Measurements from ENCODE around the gene PSMD3. TPM values are rescaled to one million over a fixed set of nuclear protein-coding genes. Genes with fewer than 3 reads are reported as not detected.

The PSMD3 gene
- total RNA-seq, 1 experiment from 2014 or later: 174 TPM

- Histone ChIP-seq H4K5ac (ENCODE audit: insufficient read length, low read depth, low read length) (no peak overlapping the region), H3K79me2 (ENCODE audit: insufficient read depth, low read length) (no peaks in the 10 kb centered on the region), H3K14ac (ENCODE audit: insufficient read depth, low read length) (no peak overlapping the region), H3K27ac (ENCODE audit: insufficient read length, low read depth, low read length) (no peak overlapping the region), H2AFZ (ENCODE audit: low read length) (no peak overlapping the region), H3T11ph (ENCODE audit: low read length) (no peak overlapping the region), H3K9ac (ENCODE audit: extremely low read depth, insufficient read length, low read length) (no peak overlapping the region), H3K18ac (ENCODE audit: insufficient read length, low read depth, low read length) (no peak overlapping the region), H2BK12ac (ENCODE audit: insufficient read length, low read depth, low read length) (no peak overlapping the region), H2AK5ac (ENCODE audit: insufficient read length, low read length) (no peak overlapping the region), H2BK120ac (ENCODE audit: low read depth, low read length, poor library complexity, severe bottlenecking) (no peak overlapping the region), H4K20me1 (ENCODE audit: control insufficient read depth, insufficient read depth, insufficient read length) (no peaks in the 10 kb centered on the region), H3K9me3 (ENCODE audit: control insufficient read depth, low read depth, low read length) (no peaks in the 10 kb centered on the region), H3K4me1 (ENCODE audit: insufficient read depth, low read length) (no peaks in the 10 kb centered on the region), H2BK20ac (ENCODE audit: low read depth, low read length, poor library complexity, severe bottlenecking) (no peak overlapping the region), H3K4ac (ENCODE audit: low read depth, low read length) (no peak overlapping the region), H2BK5ac (ENCODE audit: insufficient read length, low read length) (no peak overlapping the region), H3K56ac (ENCODE audit: insufficient read length, low read depth, low read length) (no peak overlapping the region), H3K4me2 (ENCODE audit: insufficient read depth, insufficient read length, low read length) (no peak overlapping the region), H2BK15ac (ENCODE audit: low read depth, low read length) (no peak overlapping the region), H4K8ac (replicated peaks; ENCODE audit: insufficient read length, low read depth, low read length) (no peak overlapping the region), H3K23ac (ENCODE audit: insufficient read length, low read depth, low read length) (no peak overlapping the region), H3K27me3 (ENCODE audit: insufficient read depth, low read length) (no peaks in the 10 kb centered on the region), H4K91ac (ENCODE audit: insufficient read length, low read depth, low read length) (no peak overlapping the region), H3K79me1 (ENCODE audit: insufficient read depth, low read depth, low read length, poor library complexity, severe bottlenecking) (no peaks in the 10 kb centered on the region), H3K23me2 (ENCODE audit: insufficient read length, low read depth, low read length, poor library complexity, severe bottlenecking) (no peaks in the 10 kb centered on the region)
- peaks cover 1 to 7% of the 10 kb centered on the region in 2 experiments; a peak in 2 of 4 replicates for H3K4me1 Mint-ChIP-seq
- DNase-seq: no peak
- no peaks in the 10 kb centered on the region for H3K9me3 Mint-ChIP-seq
- H3K4me3 Mint-ChIP-seq: no peak overlapping the region
- no peaks in the 10 kb centered on the region for H3K27me3 Mint-ChIP-seq (ENCODE audit: low read depth)
- no CpG with 5 or more reads among the region's 8 CpGs for WGBS (ENCODE audit: extremely low coverage, insufficient read length, low lambda C conversion rate)
- peaks cover 34 to 76% (median 71%) of the 10 kb centered on the region in 3 experiments; a peak in 6 of 7 replicates for H3K36me3 Mint-ChIP-seq (ENCODE audit: insufficient read depth in 1 of 3, low read depth in 3 of 3)
- H3K27ac Mint-ChIP-seq: no peak overlapping the region
- no peak for TF ChIP-seq CTCF (conservative IDR thresholded peaks at IDR 0.05)
These were observed 44.3 kb downstream of the PSMD3 start for GRCh38 chr17:40024901-40025300.
